ENCODE measurements around the gene HTR4. TPM values are rescaled to one million over a fixed set of nuclear protein-coding genes. Genes with fewer than 3 reads are reported as not detected.

Gene HTR4
- total and polyA plus RNA-seq, 4 donors: 0.17 to 0.18 TPM; not detected in 2

DNA sequence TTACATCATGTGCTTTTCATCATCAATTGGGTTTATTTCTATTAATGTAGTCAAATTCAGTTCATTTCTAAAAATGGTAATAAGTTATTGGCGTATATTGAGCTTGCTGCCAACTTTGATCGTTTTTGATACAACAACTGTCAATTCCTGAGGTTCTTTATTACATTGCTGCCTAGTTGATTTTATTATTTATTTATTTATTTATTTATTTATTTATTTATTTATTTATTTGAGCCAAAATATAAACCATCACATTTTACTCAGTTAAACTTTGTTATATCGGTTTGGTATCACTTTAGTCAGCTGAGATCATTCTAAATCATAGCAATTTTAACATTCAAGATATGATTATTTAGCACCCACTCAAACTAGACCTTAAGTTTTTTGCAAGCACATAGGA lies 170.6 kb downstream of the HTR4 start:
- no peak overlapping the region for H3K27ac ChIP-seq (ENCODE audit: low read depth in 1 of 2, low read length in 1 of 2)
- no peaks in the 10 kb centered on the region for H3K4me1 ChIP-seq (ENCODE audit: control insufficient read depth in 5 of 5, insufficient read depth in 5 of 5, low read length in 5 of 5)
- ATAC-seq (ENCODE audit: insufficient read depth, low FRiP score): no peak
- H3K9me3 ChIP-seq (ENCODE audit: control insufficient read depth in 4 of 4, insufficient read depth in 3 of 4, low read length in 3 of 4): no peaks in the 10 kb centered on the region
- no peak overlapping the region for H3K9ac ChIP-seq (ENCODE audit: insufficient read depth in 1 of 2, low read length in 2 of 2)
- no peak for DNase-seq
- no peak overlapping the region for H3K4me3 ChIP-seq
- H3K36me3 ChIP-seq (ENCODE audit: control insufficient read depth in 4 of 4, insufficient read depth in 4 of 4, low read length in 4 of 4): no peaks in the 10 kb centered on the region
- 92 to 93% methylated on average over 3 of the region's 3 CpGs for WGBS, 2 donors
- no peaks in the 10 kb centered on the region for H3K27me3 ChIP-seq (ENCODE audit: control insufficient read depth in 3 of 3, insufficient read depth in 3 of 3, low read length in 2 of 3)
- TF ChIP-seq, protein P1, sequence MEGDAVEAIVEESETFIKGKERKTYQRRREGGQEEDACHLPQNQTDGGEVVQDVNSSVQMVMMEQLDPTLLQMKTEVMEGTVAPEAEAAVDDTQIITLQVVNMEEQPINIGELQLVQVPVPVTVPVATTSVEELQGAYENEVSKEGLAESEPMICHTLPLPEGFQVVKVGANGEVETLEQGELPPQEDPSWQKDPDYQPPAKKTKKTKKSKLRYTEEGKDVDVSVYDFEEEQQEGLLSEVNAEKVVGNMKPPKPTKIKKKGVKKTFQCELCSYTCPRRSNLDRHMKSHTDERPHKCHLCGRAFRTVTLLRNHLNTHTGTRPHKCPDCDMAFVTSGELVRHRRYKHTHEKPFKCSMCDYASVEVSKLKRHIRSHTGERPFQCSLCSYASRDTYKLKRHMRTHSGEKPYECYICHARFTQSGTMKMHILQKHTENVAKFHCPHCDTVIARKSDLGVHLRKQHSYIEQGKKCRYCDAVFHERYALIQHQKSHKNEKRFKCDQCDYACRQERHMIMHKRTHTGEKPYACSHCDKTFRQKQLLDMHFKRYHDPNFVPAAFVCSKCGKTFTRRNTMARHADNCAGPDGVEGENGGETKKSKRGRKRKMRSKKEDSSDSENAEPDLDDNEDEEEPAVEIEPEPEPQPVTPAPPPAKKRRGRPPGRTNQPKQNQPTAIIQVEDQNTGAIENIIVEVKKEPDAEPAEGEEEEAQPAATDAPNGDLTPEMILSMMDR (IDR thresholded peaks at IDR 0.05; ENCODE audit: control extremely low read depth, extremely low read depth): no peak

GRCh38 chr5:148482697-148483462 lies 171.4 kb downstream of the HTR4 start:
- peak; percentile 66 for ATAC-seq (ENCODE audit: insufficient read depth, low FRiP score)

DNA sequence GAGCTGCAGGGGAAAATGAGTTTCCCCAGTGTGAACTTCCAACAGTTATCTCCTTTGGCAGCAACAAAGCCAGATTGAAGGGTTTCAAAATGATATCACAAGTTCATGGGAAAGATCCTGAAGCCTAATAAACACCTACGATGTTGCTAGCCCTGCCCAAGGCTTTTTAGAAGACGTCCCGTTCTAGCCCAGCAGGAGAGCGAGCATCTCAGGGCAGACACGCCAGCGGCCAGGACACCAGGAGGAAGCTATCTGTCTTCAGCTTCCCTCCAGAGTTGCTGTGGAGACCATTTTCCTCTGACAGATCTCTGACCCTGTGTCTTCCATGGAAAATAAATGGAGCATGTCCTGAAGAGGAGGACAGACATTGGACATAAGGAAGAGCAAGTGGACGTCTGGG lies 172.1 kb downstream of the HTR4 start:
- Histone ChIP-seq H3K9ac (ENCODE audit: insufficient read depth in 1 of 2, low read length in 2 of 2) (no peak overlapping the region), H3K36me3 (ENCODE audit: control insufficient read depth in 4 of 4, insufficient read depth in 4 of 4, low read length in 4 of 4) (no peaks in the 10 kb centered on the region), H3K27ac (ENCODE audit: low read depth in 1 of 2, low read length in 1 of 2) (no peak overlapping the region), H3K4me3 (no peak overlapping the region), H3K4me1 (ENCODE audit: control insufficient read depth in 5 of 5, insufficient read depth in 5 of 5, low read length in 5 of 5) (no peaks in the 10 kb centered on the region), H3K27me3 (ENCODE audit: control insufficient read depth in 3 of 3, insufficient read depth in 3 of 3, low read length in 2 of 3) (no peaks in the 10 kb centered on the region), H3K9me3 (ENCODE audit: control insufficient read depth in 4 of 4, insufficient read depth in 3 of 4, low read length in 3 of 4) (no peaks in the 10 kb centered on the region)
- 53 to 65% methylated on average over 7 of the region's 7 CpGs for WGBS, 2 donors
- TF ChIP-seq, protein P1 (IDR thresholded peaks at IDR 0.05; ENCODE audit: control extremely low read depth, extremely low read depth): no peak
- ATAC-seq (ENCODE audit: insufficient read depth, low FRiP score): no peak
- DNase-seq: peak in 1 of 3 donors; percentile 52

More at GRCh38 chr5:148482697-148483462, 171.4 kb downstream of the HTR4 start:
- Histone ChIP-seq H3K4me3 (no peak overlapping the region), H3K9me3 (ENCODE audit: control insufficient read depth in 4 of 4, insufficient read depth in 3 of 4, low read length in 3 of 4) (no peaks in the 10 kb centered on the region), H3K4me1 (ENCODE audit: control insufficient read depth in 5 of 5, insufficient read depth in 5 of 5, low read length in 5 of 5) (no peaks in the 10 kb centered on the region), H3K27ac (ENCODE audit: low read depth in 1 of 2, low read length in 1 of 2) (no peak overlapping the region), H3K9ac (ENCODE audit: insufficient read depth in 1 of 2, low read length in 2 of 2) (no peak overlapping the region), H3K27me3 (ENCODE audit: control insufficient read depth in 3 of 3, insufficient read depth in 3 of 3, low read length in 2 of 3) (no peaks in the 10 kb centered on the region), H3K36me3 (ENCODE audit: control insufficient read depth in 4 of 4, insufficient read depth in 4 of 4, low read length in 4 of 4) (no peaks in the 10 kb centered on the region)
- peak; percentile 23 to 25 (median 24) for DNase-seq
- WGBS, 2 donors: 45 to 53% methylated on average over 22 of the region's 22 CpGs
- TF ChIP-seq, protein P1 (IDR thresholded peaks at IDR 0.05; ENCODE audit: control extremely low read depth, extremely low read depth): peak; percentile 33
